Testis (tissue), 2 donors: ENCODE measurements around the gene SLC39A9.

ENCODE experiments used
- POLR2A ChIP-seq: fragments of 450-650 bp; IDR thresholded peaks from one replicate; pipeline ENCODE4 v1.6.1; 2017; ENCODE audit warnings: antibody characterized with exemption, mild to moderate bottlenecking, moderate library complexity
- TF ChIP-seq, protein P1 (sequence below), 3 experiments: fragments of 450-650 bp in 2 of 3; fragments of 200-600 bp in 1 of 3; sonication (generic) in 1 of 3; IDR thresholded peaks; one replicate each; pipeline ENCODE4 v1.5.1; 2016 to 2019; ENCODE audit warnings: antibody characterized with exemption in 3 of 3, mild to moderate bottlenecking in 2 of 3, moderate library complexity in 1 of 3

DNA sequence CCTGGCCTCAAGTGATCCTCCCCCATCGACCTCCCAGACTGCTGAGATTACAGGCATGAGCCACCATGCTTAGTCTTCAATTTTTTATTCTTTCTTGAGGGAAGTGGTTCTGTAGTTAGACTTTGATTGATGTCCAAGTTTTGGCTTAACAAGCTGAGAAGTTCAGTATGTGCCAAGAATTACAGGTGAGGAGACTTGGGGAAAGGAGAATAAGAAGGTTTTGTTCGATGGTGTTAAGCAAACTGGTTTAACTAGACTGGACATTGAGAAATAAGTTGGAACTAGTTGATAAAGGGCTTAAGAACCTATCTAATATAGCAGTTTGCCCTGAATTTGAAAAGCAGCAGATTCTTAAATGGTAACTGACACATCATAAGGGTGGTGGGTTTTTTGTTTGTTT, 53.4 kb downstream of the SLC39A9 start:
- TF ChIP-seq, protein P1, sequence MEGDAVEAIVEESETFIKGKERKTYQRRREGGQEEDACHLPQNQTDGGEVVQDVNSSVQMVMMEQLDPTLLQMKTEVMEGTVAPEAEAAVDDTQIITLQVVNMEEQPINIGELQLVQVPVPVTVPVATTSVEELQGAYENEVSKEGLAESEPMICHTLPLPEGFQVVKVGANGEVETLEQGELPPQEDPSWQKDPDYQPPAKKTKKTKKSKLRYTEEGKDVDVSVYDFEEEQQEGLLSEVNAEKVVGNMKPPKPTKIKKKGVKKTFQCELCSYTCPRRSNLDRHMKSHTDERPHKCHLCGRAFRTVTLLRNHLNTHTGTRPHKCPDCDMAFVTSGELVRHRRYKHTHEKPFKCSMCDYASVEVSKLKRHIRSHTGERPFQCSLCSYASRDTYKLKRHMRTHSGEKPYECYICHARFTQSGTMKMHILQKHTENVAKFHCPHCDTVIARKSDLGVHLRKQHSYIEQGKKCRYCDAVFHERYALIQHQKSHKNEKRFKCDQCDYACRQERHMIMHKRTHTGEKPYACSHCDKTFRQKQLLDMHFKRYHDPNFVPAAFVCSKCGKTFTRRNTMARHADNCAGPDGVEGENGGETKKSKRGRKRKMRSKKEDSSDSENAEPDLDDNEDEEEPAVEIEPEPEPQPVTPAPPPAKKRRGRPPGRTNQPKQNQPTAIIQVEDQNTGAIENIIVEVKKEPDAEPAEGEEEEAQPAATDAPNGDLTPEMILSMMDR (IDR thresholded peaks at IDR 0.05), result no peak
- no peak for TF ChIP-seq POLR2A
